IPS DF 4.7 (cell line): Measurements from ENCODE around the gene KIAA0753.
"Not testable (repeated sequence)": the region's sequence is repeated elsewhere in the genome, so short reads cannot be mapped to it uniquely, and the experiment has no call there.

Experiments
- DNase-seq: peaks from one replicate; pipeline ENCODE4 v3.0.0-alpha.2; 2013; ENCODE audit warnings: low spot score; ENCODE audit errors: extremely low read depth

KIAA0753 gene

DNA sequence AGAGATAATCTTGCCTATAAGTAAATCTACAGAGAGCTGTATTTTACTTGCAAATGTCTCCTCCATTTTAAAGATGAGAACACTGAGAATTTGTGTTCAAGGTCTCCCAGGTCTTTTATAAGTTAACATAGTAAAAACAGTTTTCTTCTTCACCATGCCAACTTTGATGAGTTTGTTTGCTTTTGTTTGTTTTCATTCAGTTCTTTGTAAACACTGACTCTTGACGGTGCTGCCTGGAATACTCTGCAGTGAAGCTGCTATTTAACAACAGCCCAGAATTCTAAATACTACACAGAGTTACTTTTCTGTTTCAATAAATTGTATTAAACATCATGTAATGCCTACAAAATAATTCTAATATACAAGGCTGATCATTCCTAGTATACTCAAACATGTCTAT lies 42.8 kb downstream of the KIAA0753 start:
- no peak for DNase-seq

GRCh38 chr17:6596941-6597340 lies 43.6 kb downstream of the KIAA0753 start:
- DNase-seq = no peak

DNA sequence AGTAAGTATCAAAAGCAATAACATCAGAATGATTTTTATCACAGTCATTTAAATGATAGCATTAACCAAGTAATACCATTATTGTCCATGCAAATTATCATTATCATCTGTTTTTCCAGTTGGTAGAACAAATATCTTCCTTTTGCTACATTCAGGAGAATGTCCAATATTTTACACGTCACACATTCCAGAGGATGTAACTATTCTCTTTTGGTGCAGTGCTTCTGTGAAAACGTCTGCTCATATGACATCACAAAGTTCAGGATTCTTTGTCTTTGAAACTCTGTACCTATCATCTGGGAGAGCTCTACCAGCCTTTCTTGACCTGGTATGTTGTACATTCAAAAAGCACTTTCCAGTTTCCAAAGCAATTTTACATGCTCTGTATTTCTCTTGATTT lies 44.0 kb downstream of the KIAA0753 start:
- DNase-seq = no peak

DNA sequence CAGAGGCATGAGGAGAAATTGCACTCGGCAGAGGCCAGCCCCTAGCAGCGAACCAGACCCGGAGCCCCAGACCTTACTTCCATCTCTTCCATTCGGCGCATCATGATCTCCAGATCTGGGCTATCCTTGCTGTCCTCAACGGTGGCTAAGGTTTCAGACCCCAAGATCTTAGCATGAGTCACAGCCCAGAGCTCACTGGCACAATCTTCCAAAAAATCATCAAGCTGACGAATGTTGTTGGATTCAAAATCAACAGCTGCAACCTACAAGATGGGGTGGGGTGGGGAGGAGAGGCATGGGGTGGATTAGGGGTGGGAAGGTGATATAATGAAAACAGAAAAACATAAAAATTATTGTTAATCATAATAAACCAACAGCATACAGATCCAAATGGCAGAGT lies 44.4 kb downstream of the KIAA0753 start:
- DNase-seq = no peak

DNA sequence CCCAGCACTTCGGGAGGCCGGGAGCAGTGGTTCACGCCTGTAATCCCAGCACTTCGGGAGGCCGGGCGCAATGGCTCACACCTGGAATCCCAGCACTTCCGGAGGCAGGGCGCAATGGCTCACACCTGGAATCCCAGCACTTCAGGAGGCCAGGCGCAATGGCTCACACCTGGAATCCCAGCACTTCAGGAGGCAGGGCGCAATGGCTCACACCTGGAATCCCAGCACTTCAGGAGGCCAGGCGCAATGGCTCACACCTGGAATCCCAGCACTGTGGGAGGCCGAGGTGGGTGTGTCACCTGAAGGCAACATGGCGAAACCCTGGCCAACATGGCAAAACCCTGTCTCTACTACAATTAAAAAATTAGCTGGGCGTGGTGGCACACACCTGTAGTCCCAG lies 47.1 kb downstream of the KIAA0753 start:
- not testable (repeated sequence) for DNase-seq

- DNase-seq = no peak
These were observed 48.3 kb downstream of the KIAA0753 start for GRCh38 chr17:6592173-6592572.

DNA sequence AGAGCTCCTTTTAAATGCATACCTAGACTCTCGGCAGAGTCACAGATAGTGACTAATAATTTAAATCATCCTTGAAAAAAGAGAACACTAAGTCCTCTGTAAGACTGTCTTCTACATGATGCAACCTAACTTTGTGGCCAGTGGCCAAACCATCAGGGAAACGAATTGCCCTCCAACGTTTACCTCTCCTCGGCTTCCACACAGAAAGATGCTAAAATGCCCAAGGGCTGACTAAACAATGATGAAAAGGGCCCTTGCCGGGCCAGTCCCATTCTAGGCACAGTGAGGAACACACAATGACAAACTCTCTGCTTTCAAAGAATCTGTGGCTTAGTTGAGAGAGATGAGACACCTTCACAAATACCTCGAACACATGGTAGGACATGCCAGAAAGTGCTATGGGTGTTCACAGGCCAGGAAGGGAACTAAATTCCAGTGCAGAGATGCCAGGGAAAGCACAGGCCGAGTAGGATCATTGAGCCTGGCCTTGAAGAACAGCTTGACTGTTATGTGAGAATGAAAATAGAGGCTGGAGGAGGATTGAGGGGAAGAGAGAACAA lies 48.8 kb downstream of the KIAA0753 start:
- no peak for DNase-seq

- DNase-seq = no peak
These were observed 51.1 kb downstream of the KIAA0753 start for GRCh38 chr17:6589266-6589946.

GRCh38 chr17:6588165-6588564 lies 52.3 kb downstream of the KIAA0753 start:
- DNase-seq = no peak

GRCh38 chr17:6587310-6587709 lies 53.2 kb downstream of the KIAA0753 start:
- no peak for DNase-seq

DNA sequence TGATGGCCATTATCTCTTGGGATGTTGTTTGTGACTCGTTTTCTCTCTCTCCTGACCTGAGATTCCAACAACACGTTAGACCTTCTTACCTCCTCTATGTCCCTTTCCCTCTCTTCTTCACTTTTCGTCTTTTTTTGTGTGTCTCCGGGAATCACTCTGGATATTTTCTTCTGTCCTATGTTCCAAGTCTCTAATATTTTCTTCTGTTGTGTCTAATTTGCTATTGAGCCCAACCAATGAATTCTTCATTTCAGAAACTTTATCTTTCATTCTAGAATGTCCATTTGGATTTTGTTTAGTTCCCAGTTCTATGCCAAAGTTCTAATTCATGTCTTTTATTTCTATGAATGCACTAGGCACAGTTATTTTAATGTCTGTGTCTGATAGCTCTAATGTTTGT lies 57.1 kb downstream of the KIAA0753 start:
- no peak for DNase-seq

DNA sequence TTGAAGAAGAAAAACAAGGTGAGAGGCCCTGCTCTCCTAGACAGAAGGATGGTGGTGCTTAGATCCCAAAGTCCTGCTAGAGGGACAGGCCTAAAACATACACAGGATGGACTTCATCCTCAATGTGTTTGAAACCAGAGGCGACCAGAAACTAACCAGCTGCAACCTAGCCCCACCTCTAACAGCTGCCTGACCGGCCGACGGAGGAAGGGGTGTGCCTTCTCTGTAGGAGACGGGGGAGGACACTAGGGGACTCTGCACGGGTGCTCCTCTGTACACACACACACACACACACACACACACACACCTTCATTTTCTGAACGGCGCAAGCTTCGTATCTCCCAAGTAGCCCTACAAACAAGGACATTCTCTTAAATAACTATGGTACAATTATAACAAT lies 59.9 kb downstream of the KIAA0753 start:
- DNase-seq = no peak

- no peak for DNase-seq
These were observed 62.0 kb downstream of the KIAA0753 start for GRCh38 chr17:6578491-6578890.

DNA sequence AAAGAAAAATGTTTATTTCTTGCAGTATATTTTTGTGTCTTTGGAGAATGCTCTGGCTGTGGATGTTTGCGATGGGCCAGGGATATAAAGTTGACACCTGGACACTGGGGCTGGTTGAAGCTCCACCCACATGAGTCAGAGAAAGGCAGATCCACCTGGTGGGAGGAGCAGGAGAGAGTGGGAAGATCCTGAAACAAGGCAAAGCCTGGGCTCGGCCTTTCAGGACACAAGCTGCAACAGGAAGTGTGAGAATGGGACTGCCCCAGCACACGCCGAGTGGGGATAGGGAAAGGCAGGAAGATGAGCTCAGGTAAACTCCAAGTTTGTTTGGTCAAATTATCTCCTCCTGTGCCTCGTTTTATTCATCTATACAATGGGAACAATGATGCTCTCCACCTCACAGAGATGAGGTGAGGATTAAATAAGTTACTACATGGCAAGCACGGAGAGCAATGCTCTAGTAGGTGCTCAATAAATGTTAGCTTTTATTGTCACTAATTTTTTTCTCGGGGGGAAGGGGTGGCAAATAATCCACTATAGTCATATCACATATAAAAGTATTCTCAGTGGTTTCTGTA lies 62.7 kb downstream of the KIAA0753 start:
- no peak for DNase-seq

DNA sequence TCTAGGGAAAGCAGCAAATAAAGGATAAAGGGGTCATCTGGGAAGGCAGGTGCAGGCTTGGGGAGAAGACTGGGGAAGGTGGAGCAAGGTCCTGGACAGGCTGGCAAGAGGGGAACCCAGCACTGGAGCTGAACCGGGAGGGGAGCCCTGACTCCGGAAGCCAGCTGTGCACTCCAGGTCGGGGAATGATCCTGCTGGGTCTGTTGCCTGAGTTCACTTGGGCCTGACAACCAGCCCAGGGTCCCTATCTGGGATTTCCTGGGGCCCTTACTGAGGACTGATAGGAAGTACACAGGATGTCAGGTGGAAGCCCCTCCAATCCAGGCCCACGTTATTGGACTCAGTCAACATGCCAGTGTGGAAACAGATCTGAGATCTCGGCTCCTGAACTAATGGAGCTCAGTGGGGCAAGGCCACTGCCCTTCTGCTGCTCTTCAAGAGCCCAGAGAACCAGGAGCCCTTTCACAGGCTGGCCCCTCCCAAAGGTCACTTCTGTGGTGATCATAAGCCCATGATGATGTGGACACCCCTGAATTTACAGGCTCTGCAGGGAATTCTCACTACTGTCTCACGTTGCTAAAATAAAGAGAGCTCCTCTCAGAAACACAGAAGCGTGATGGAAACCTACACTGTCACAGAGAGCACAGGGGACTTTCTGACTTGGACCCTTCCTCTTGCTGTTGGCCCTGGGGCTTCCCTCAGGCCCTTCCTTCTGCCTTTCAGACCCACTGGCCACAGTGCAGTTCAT lies 64.3 kb downstream of the KIAA0753 start:
- no peak for DNase-seq

GRCh38 chr17:6575596-6575988 lies 64.9 kb downstream of the KIAA0753 start:
- no peak for DNase-seq

- DNase-seq = no peak
These were observed 65.6 kb downstream of the KIAA0753 start for GRCh38 chr17:6574687-6575595.

DNA sequence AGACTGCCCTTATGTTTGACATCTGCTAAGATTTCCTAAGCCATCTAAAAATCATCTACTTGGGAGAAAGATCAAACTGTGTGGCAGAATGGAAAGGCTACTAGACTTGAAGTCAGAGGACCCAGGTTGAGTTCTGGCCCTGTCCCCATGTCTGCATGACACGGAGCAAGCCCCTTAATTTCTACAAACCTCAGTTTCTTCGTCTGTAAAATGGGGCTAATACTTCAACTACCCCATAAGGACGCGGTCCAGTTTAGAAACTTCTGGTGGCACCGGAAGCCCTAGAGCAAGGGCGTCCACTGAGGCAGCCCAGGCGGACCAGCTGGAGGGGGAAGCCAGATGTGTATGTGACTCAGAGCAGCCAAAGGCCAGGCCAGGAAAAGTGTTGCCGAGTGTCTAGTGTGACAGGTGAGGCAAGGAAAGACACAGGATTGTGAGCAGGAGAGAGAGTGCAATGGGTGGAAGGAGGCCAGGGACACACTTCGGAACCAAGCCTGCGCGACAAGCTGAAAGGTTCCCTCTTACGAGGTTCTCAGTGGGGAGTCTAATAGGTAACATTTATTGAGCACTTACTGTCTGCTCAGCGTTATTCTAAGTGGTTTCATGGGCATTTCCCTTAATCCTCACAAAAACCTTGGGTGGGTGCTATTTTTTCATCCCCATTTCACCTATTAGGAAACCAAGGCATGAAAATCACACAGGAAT lies 66.4 kb downstream of the KIAA0753 start:
- DNase-seq = no peak

DNA sequence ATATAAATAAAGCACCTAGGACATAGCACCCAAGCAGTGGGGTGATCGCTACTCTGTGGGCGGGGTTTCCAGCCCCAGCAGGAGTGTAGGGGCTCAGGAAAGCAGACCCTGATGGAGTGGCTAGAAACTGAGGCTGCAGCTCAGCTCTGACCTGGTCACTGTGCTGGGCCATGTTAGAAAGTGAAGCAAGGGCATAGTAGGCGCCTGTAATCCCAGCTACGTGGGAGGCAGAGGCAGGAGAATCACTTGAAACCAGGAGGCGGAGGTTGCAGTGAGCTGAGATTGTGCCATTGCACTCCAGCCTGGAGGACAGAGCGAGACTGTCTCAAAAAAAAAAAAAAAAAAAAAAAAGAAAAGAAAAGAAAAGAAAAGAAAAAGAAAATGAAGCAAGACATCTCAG lies 67.0 kb downstream of the KIAA0753 start:
- DNase-seq = not testable (repeated sequence)

DNA sequence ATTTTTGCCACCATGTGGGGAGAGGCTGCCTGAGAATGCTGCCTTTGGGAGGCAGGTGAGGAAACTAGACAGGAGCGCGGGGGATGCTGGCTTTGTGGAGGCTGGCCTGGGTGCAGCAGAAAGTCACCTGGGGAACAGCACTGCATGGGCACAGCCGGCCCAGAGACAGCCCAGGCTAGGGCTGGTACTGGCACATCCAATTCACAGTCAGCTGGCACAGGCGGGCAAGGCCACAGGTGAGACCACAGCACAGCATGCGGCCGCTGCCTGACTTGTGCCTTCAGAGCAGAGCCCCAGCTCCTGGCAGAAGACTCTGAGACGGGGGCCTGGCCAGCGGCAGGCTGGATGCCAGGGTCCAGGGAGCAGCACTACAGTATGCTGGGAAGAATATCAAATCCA lies 67.5 kb downstream of the KIAA0753 start:
- no peak for DNase-seq

- DNase-seq = no peak
These were observed 69.1 kb downstream of the KIAA0753 start for GRCh38 chr17:6571452-6571781.
